RWPE2 (cell line): ENCODE results near the gene COX6B2.

Experiments
- ATAC-seq: fragments of 200-7000 bp; cut with Tn5 transposase; 3 replicates; pipeline ENCODE4 v1.9.1; 2021; ENCODE audit warnings: low read depth
- DNase-seq: peaks from one replicate; pipeline ENCODE4 v3.0.0-alpha.2; 2020; ENCODE audit warnings: low spot score
- H3K27ac ChIP-seq: fragments of 450-650 bp; 2 replicates; pipeline ENCODE4 v1.5.1; 2017; ENCODE audit warnings: mild to moderate bottlenecking; ENCODE audit not compliant: poor library complexity, severe bottlenecking
- H3K27me3 ChIP-seq: fragments of 250-450 bp; sonication (Bioruptor Pico); 2 replicates; pipeline ENCODE4 v1.5.1; 2021; ENCODE audit warnings: mild to moderate bottlenecking, moderate library complexity; ENCODE audit not compliant: insufficient read depth, poor library complexity, severe bottlenecking
- H3K36me3 ChIP-seq: fragments of 250-450 bp; sonication (Bioruptor Pico); 2 replicates; pipeline ENCODE4 v1.5.1; 2020; ENCODE audit warnings: low read depth, mild to moderate bottlenecking, moderate library complexity
- H3K4me1 ChIP-seq: fragments of 250-450 bp; sonication (Bioruptor Pico); 2 replicates; pipeline ENCODE4 v1.5.1; 2021; ENCODE audit warnings: mild to moderate bottlenecking, moderate library complexity; ENCODE audit not compliant: insufficient read depth, poor library complexity, severe bottlenecking
- H3K4me3 ChIP-seq: fragments of 250-450 bp; sonication (Bioruptor Pico); 2 replicates; pipeline ENCODE4 v1.5.1; 2021; ENCODE audit warnings: mild to moderate bottlenecking, moderate library complexity; ENCODE audit not compliant: severe bottlenecking
- H3K9me3 ChIP-seq: fragments of 250-450 bp; sonication (Bioruptor Pico); 2 replicates; pipeline ENCODE4 v1.5.1; 2021; ENCODE audit warnings: mild to moderate bottlenecking, moderate library complexity; ENCODE audit not compliant: severe bottlenecking
- TF ChIP-seq, protein P1 (sequence below): fragments of 450-650 bp; IDR thresholded peaks from one replicate; pipeline ENCODE4 v1.5.1; 2017; ENCODE audit warnings: mild to moderate bottlenecking, moderate library complexity; ENCODE audit not compliant: poor library complexity, severe bottlenecking

The COX6B2 gene

DNA sequence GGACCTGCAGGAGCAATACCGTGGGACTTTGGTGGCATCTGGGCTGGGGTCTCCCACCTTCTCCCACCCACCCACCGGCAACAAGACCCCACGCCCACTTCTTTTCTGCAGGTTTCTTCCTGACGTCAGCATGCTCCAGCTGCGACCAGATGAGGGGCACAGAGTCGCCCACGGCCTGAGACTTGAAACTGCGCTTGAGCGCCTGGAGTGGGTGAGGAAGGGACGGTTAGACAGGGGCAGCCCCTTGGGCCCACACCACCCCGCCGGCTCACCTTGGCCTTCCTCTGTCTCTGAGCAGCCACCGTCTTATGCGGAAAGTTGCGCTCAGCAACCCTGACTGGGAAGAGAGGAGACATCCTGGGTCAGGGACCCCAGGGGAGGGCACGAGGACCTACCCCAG, 6.4 kb upstream of the COX6B2 start:
- H3K27ac ChIP-seq, result no peak overlapping the region
- no peak for ATAC-seq
- H3K27me3 ChIP-seq, result no peaks in the 10 kb centered on the region
- H3K9me3 ChIP-seq, result no peaks in the 10 kb centered on the region
- no peak for DNase-seq
- H3K4me1 ChIP-seq, result no peaks in the 10 kb centered on the region
- no peaks in the 10 kb centered on the region for H3K36me3 ChIP-seq
- no peak overlapping the region for H3K4me3 ChIP-seq
- TF ChIP-seq, protein P1, sequence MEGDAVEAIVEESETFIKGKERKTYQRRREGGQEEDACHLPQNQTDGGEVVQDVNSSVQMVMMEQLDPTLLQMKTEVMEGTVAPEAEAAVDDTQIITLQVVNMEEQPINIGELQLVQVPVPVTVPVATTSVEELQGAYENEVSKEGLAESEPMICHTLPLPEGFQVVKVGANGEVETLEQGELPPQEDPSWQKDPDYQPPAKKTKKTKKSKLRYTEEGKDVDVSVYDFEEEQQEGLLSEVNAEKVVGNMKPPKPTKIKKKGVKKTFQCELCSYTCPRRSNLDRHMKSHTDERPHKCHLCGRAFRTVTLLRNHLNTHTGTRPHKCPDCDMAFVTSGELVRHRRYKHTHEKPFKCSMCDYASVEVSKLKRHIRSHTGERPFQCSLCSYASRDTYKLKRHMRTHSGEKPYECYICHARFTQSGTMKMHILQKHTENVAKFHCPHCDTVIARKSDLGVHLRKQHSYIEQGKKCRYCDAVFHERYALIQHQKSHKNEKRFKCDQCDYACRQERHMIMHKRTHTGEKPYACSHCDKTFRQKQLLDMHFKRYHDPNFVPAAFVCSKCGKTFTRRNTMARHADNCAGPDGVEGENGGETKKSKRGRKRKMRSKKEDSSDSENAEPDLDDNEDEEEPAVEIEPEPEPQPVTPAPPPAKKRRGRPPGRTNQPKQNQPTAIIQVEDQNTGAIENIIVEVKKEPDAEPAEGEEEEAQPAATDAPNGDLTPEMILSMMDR, result no peak

DNA sequence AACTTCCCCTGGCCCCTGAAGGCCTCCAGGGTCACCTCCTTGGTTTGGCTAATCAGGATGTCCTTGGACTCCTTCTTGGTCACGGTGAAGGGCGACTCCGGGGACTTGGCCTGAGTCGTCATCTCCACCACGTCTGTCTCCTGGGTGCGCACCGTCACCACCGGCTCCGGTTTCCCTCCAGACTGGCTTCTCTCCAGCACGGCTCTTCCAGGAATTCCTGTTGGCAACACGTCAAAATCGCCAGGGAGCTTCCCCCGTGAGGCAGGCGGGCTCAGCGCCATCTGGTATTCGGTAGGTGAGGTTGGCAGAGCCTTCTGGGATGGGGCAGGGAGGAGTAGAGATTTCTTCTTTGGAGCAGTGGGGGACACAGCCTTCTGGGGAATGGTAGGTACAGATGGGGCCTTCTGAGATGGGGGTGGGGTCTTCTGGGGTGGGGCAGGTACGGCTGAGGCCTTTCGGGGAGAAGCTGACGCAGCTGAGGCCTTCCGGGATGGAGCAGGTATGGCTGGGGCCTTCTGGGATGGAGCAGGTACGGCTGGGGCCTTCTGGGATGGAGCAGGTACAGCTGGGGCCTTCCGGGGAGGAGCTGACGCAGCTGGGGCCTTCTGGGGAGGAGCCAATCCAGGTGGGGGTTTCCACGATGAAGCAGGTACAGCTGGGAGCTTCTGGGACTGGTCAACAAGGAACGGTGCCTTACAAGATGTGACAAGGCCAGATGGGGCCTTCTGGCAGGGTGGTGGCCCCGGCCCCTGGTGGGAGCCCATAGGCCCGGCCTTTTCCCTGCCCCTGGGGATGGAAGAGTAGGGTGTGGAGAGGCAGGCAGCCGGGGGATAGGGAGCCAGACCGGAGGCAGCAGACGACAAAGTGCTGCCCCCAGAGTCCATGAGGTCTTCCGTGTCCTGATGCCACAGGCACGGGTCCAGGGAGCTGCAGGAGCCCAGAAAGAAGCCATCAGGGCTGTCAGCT, 4.7 kb upstream of the COX6B2 start:
- H3K27ac ChIP-seq, result no peak overlapping the region
- ATAC-seq (no peak), DNase-seq (peak; percentile 58)

DNA sequence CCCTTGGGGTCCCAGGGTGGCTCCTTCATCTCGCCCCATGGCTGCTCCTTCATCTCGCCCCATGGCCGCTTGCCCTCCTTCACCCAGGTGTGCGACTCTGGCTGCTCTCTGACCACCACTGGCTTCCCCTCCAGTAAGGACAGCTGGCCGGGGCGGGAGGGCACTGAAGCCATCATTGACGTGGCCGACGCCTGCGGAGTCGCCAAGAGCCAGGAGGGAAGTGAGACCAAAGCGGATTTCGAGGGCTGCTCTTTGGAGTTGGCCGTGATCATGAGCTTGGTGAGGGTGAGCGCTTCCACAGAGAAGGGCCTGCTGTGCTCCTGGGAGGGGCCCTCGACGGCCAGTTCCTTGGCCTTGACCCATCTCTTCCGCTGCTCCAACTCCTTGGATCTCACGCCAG, 4.0 kb upstream of the COX6B2 start:
- Histone ChIP-seq H3K27me3 (no peaks in the 10 kb centered on the region), H3K9me3 (no peaks in the 10 kb centered on the region), H3K4me3 (no peak overlapping the region), H3K36me3 (no peaks in the 10 kb centered on the region), H3K27ac (no peak overlapping the region), H3K4me1 (no peaks in the 10 kb centered on the region)
- TF ChIP-seq, protein P1, result no peak
- DNase-seq (no peak), ATAC-seq (no peak)

More for the DNA sequence above, 4.7 kb upstream of the COX6B2 start:
- Histone ChIP-seq H3K36me3 (no peaks in the 10 kb centered on the region), H3K9me3 (no peaks in the 10 kb centered on the region), H3K27me3 (no peaks in the 10 kb centered on the region), H3K4me3 (no peak overlapping the region), H3K4me1 (no peaks in the 10 kb centered on the region)
- TF ChIP-seq, protein P1, result no peak

DNA sequence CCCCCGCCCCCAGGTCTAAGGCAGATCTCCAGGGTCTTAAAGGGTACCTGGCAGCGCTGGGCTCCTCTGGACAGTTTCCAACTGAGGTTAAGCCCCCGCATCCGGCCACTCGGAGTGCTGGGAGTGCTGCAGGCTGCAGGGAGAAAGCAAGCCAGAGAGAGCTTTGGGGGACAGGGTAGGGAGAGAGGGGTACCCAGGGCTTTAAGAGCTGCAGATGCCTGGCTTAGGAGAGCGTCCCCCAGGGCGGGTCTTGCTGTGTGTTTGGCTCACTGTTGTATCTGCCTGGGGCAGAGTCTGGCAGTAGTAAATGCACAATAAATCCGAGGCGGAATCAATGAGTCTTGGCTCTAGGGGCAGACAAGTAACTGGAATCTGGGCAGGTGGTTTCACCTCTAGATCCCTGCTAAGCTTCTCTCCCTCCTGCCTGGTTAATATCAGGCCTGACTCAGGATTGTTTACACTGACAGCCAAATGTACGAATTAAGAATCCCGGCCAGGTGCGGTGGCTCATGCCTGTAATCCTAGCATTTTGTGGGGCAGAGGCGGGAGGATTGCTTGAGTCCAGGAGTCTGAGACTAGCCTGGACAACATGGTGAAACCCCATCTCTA, 798 bp upstream of the COX6B2 start:
- H3K4me3 ChIP-seq, result no peak overlapping the region

More for the DNA sequence above, 798 bp upstream of the COX6B2 start:
- Histone ChIP-seq H3K27ac (peak overlapping the region; percentile 41), H3K9me3 (no peaks in the 10 kb centered on the region), H3K27me3 (no peaks in the 10 kb centered on the region), H3K4me1 (peaks cover 13% of the 10 kb centered on the region), H3K36me3 (no peaks in the 10 kb centered on the region)
- TF ChIP-seq, protein P1, result no peak
- peak; percentile 38 for ATAC-seq
- no peak for DNase-seq
